PFSK-1 (cell line): ENCODE measurements around the gene TMEM163.

Source experiments
- FOXP2 ChIP-seq: optimal IDR thresholded peaks from 2 replicates; pipeline ENCODE3; 2011; ENCODE audit warnings: borderline replicate concordance, control low read depth, inconsistent platforms; ENCODE audit not compliant: insufficient read depth; ENCODE audit errors: extremely low read length, extremely low read depth
- POLR2AphosphoS5 ChIP-seq: IDR thresholded peaks from 2 replicates; pipeline ENCODE4 v1.6.1; 2012; ENCODE audit warnings: low read depth, mild to moderate bottlenecking, control low read depth, low read length, moderate library complexity
- REST ChIP-seq, 2 experiments: IDR thresholded peaks; 2 replicates each; pipeline versions ENCODE4 v1.6.1 to v1.8.0; 2011 to 2012; ENCODE audit warnings: low read depth in 2 of 2, low read length in 2 of 2, control low read depth in 1 of 2, inconsistent platforms in 1 of 2, mild to moderate bottlenecking in 1 of 2, moderate library complexity in 1 of 2; ENCODE audit not compliant: insufficient read depth in 1 of 2
- SIN3A ChIP-seq: IDR thresholded peaks from 2 replicates; pipeline ENCODE4 v1.6.1; 2012; ENCODE audit warnings: mild to moderate bottlenecking, low read length, moderate library complexity, borderline replicate concordance; ENCODE audit not compliant: insufficient read depth
- TAF1 ChIP-seq: IDR thresholded peaks from 2 replicates; pipeline ENCODE4 v1.6.1; 2012; ENCODE audit warnings: low read length, control low read depth, borderline replicate concordance; ENCODE audit not compliant: insufficient read depth

Gene TMEM163

GRCh38 chr2:134572314-134573084 lies 146.3 kb downstream of the TMEM163 start:
- TF ChIP-seq POLR2AphosphoS5 (no peak), REST (IDR thresholded peaks at IDR 0.05; ENCODE audit: insufficient read depth in 1 of 2, low read depth in 2 of 2, low read length in 2 of 2) (no peak), FOXP2 (no peak), TAF1 (no peak), SIN3A (no peak)

GRCh38 chr2:134570676-134571075 lies 148.1 kb downstream of the TMEM163 start:
- TF ChIP-seq TAF1, result no peak
- TF ChIP-seq SIN3A, result no peak
- no peak for TF ChIP-seq FOXP2
- no peak for TF ChIP-seq POLR2AphosphoS5
- no peak for TF ChIP-seq REST (IDR thresholded peaks at IDR 0.05; ENCODE audit: insufficient read depth in 1 of 2, low read depth in 2 of 2, low read length in 2 of 2)

- TF ChIP-seq POLR2AphosphoS5 (no peak), TAF1 (no peak), SIN3A (no peak), FOXP2 (no peak), REST (IDR thresholded peaks at IDR 0.05; ENCODE audit: insufficient read depth in 1 of 2, low read depth in 2 of 2, low read length in 2 of 2) (no peak)
Measured at GRCh38 chr2:134568413-134568812, 150.4 kb downstream of the TMEM163 start.

- TF ChIP-seq SIN3A (no peak), REST (IDR thresholded peaks at IDR 0.05; ENCODE audit: insufficient read depth in 1 of 2, low read depth in 2 of 2, low read length in 2 of 2) (no peak), FOXP2 (no peak), POLR2AphosphoS5 (no peak), TAF1 (no peak)
Measured at GRCh38 chr2:134567666-134568065, 151.1 kb downstream of the TMEM163 start.

- no peak for TF ChIP-seq FOXP2
- no peak for TF ChIP-seq SIN3A
- no peak for TF ChIP-seq POLR2AphosphoS5
- TF ChIP-seq TAF1, result no peak
- TF ChIP-seq REST (IDR thresholded peaks at IDR 0.05; ENCODE audit: insufficient read depth in 1 of 2, low read depth in 2 of 2, low read length in 2 of 2), result no peak
Measured at GRCh38 chr2:134564549-134564948, 154.3 kb downstream of the TMEM163 start.
